ENCODE measurements around the gene ANKRD29. TPM values are rescaled to one million over a fixed set of nuclear protein-coding genes. Genes with fewer than 3 reads are reported as not detected.

Gene ANKRD29
- total and polyA plus RNA-seq, 10 of the 15 experiments (the other 5 are each of a cell fraction or from before 2014, with no cell fraction given): 0.53 to 9.2 (median 1.6) TPM

- TF ChIP-seq ZBTB33 (IDR thresholded peaks at IDR 0.05) (no peak), NR2C2 (IDR thresholded peaks at IDR 0.05; ENCODE audit: borderline replicate concordance, control insufficient read depth, insufficient read length, low read depth) (no peak), ZNF592 (IDR thresholded peaks at IDR 0.05) (no peak)
These were observed 66.5 kb downstream of the ANKRD29 start (continued) for GRCh38 chr18:23596183-23596582.

GRCh38 chr18:23595591-23595990 lies 67.1 kb downstream of the ANKRD29 start:
- TF ChIP-seq MTA2 (IDR thresholded peaks at IDR 0.05; ENCODE audit: low read depth): no peak
- no peak for TF ChIP-seq NKRF (conservative IDR thresholded peaks at IDR 0.05)
- TF ChIP-seq ZNF207 (IDR thresholded peaks at IDR 0.05; ENCODE audit: borderline replicate concordance): no peak
- H3K4me3 ChIP-seq: no peak overlapping the region
- H3K27ac ChIP-seq (ENCODE audit: control insufficient read depth, insufficient read depth): no peak overlapping the region
- no peaks in the 10 kb centered on the region for H3K36me3 ChIP-seq (ENCODE audit: control insufficient read depth in 2 of 2, insufficient read depth in 2 of 2, low read length in 1 of 2)
- ChIA-PET CTCF (interaction anchor here (0.6 kb wide), 1 partner anchor 509 kb away, joined by 3 read pairs; no protein-coding TSS in a partner anchor), RAD21 (ENCODE audit: unreplicated experiment) (no interaction called here), POLR2A (interaction anchor here (1.7 kb wide), 1 partner anchor 10 kb away, joined by 4 read pairs; no protein-coding TSS in a partner anchor), SMC1A (ENCODE audit: uncharacterized antibody, unreplicated experiment) (interaction anchor here (0.6 to 1.0 kb wide), 2 partner anchors 23 to 572 kb away, joined by 3 to 4 read pairs; no protein-coding TSS in a partner anchor)
- WGBS (ENCODE audit: insufficient coverage, insufficient replicate concordance, low lambda C conversion rate, missing lambda C conversion rate): 79% methylated on average over 7 of the region's 7 CpGs
- no peaks in the 10 kb centered on the region for H4K20me1 ChIP-seq (ENCODE audit: control insufficient read depth, insufficient read depth)
- FAIRE-seq (no peak), ATAC-seq (no peak), DNase-seq (ENCODE audit: low read depth, low spot score) (no peak)
- no peak overlapping the region for H3K9ac ChIP-seq (ENCODE audit: control insufficient read depth, insufficient read depth, low read length)
- H2AFZ ChIP-seq (ENCODE audit: control insufficient read depth, low read depth, low read length): no peak overlapping the region
- no TSS peak for BruUV-seq (replicated peaks)
- H3K79me2 ChIP-seq (ENCODE audit: control insufficient read depth, insufficient read depth, low read length): no peaks in the 10 kb centered on the region
- no peaks in the 10 kb centered on the region for H3K9me3 ChIP-seq (replicated peaks; ENCODE audit: control insufficient read depth, insufficient read depth, low read length)
- intact Hi-C loops (cut with micrococcal nuclease; ENCODE audit: unreplicated experiment) (no loop called here), in situ Hi-C loops (cut with MboI) (no loop called here)
- H3K27me3 ChIP-seq (replicated peaks in 1 of 2; ENCODE audit: control insufficient read depth in 2 of 2, insufficient read depth in 2 of 2, low read length in 1 of 2): no peaks in the 10 kb centered on the region
- no peak overlapping the region for H3K4me2 ChIP-seq (ENCODE audit: control insufficient read depth, insufficient read depth)
- H3K4me1 ChIP-seq (ENCODE audit: control insufficient read depth, insufficient read depth, low read length): no peaks in the 10 kb centered on the region
